ENCODE data around the gene CEP164.
"Not testable (repeated sequence)": the region's sequence is repeated elsewhere in the genome, so short reads cannot be mapped to it uniquely, and the experiment has no call there.

CEP164 gene

GRCh38 chr11:117398618-117399017 is 71.0 kb downstream of the CEP164 start:
- not testable (repeated sequence) for DNase-seq

GRCh38 chr11:117399100-117399840 is 71.6 kb downstream of the CEP164 start:
- not testable (repeated sequence) for DNase-seq

GRCh38 chr11:117405898-117406297 is 78.2 kb downstream of the CEP164 start:
- DNase-seq: not testable (repeated sequence)

GRCh38 chr11:117407016-117407415 is 79.4 kb downstream of the CEP164 start:
- no peak for DNase-seq

GRCh38 chr11:117408356-117408755 is 80.7 kb downstream of the CEP164 start:
- no peak for DNase-seq

GRCh38 chr11:117409511-117409910 is 81.9 kb downstream of the CEP164 start:
- DNase-seq: no peak

- DNase-seq: no peak
Observed at GRCh38 chr11:117410238-117410637, 82.6 kb downstream of the CEP164 start.

- peak; percentile 83 to 93 for DNase-seq
Observed at GRCh38 chr11:117410861-117411710, 83.4 kb downstream of the CEP164 start.

- no peak for DNase-seq
Observed at GRCh38 chr11:117411736-117412135, 84.1 kb downstream of the CEP164 start.

- no peak for DNase-seq
Observed at GRCh38 chr11:117412176-117412575, 84.5 kb downstream of the CEP164 start.

- no peak for DNase-seq
Observed at GRCh38 chr11:117412653-117413275, 85.1 kb downstream of the CEP164 start.

GRCh38 chr11:117413616-117414015 is 86.0 kb downstream of the CEP164 start:
- no peak for DNase-seq

- DNase-seq: no peak
Observed at GRCh38 chr11:117414724-117415123, 87.1 kb downstream of the CEP164 start.

GRCh38 chr11:117415358-117415896 is 87.8 kb downstream of the CEP164 start:
- no peak for DNase-seq

GRCh38 chr11:117417342-117417741 is 89.7 kb downstream of the CEP164 start:
- no peak for DNase-seq

GRCh38 chr11:117417856-117418255 is 90.2 kb downstream of the CEP164 start:
- DNase-seq: no peak

GRCh38 chr11:117418737-117419481 is 91.3 kb downstream of the CEP164 start:
- no peak for DNase-seq

GRCh38 chr11:117419482-117420142 is 92.0 kb downstream of the CEP164 start:
- DNase-seq: no peak

GRCh38 chr11:117420143-117420485 is 92.5 kb downstream of the CEP164 start:
- no peak for DNase-seq

- no peak for DNase-seq
Observed at GRCh38 chr11:117420598-117420997, 92.9 kb downstream of the CEP164 start.

- no peak for DNase-seq
Observed at GRCh38 chr11:117421041-117421440, 93.4 kb downstream of the CEP164 start.

GRCh38 chr11:117421476-117421875 is 93.8 kb downstream of the CEP164 start:
- DNase-seq: no peak

Data from NCI-H2081 (cell line).